ENCODE data around the gene TSPAN7.

Gene TSPAN7

GRCh38 chrX:38646129-38646528, 84.8 kb downstream of the TSPAN7 start:
- DNase-seq (ENCODE audit: low spot score) = no peak

- DNase-seq (ENCODE audit: low spot score) = no peak
These were observed 87.9 kb downstream of the TSPAN7 start for GRCh38 chrX:38649221-38649620.

- DNase-seq (ENCODE audit: low spot score) = no peak
These were observed 88.6 kb downstream of the TSPAN7 start for GRCh38 chrX:38649674-38650647.

GRCh38 chrX:38651625-38652601, 90.6 kb downstream of the TSPAN7 start:
- no peak for DNase-seq (ENCODE audit: low spot score)

- no peak for DNase-seq (ENCODE audit: low spot score)
These were observed 91.6 kb downstream of the TSPAN7 start for GRCh38 chrX:38652934-38653442.

GRCh38 chrX:38654302-38654701, 93.0 kb downstream of the TSPAN7 start:
- peak; percentile 34 for DNase-seq (ENCODE audit: low spot score)

GRCh38 chrX:38656350-38656915, 95.1 kb downstream of the TSPAN7 start:
- DNase-seq (ENCODE audit: low spot score) = no peak

GRCh38 chrX:38657562-38657961, 96.2 kb downstream of the TSPAN7 start:
- DNase-seq (ENCODE audit: low spot score) = no peak

- no peak for DNase-seq (ENCODE audit: low spot score)
These were observed 99.2 kb downstream of the TSPAN7 start for GRCh38 chrX:38660395-38661102.

GRCh38 chrX:38661103-38661441, 99.7 kb downstream of the TSPAN7 start:
- no peak for DNase-seq (ENCODE audit: low spot score)

- DNase-seq (ENCODE audit: low spot score) = no peak
These were observed 100.2 kb downstream of the TSPAN7 start for GRCh38 chrX:38661561-38661960.

- no peak for DNase-seq (ENCODE audit: low spot score)
These were observed 101.3 kb downstream of the TSPAN7 start for GRCh38 chrX:38662640-38663039.

- DNase-seq (ENCODE audit: low spot score) = peak; percentile 14
These were observed 102.9 kb downstream of the TSPAN7 start for GRCh38 chrX:38664285-38664684.

- no peak for DNase-seq (ENCODE audit: low spot score)
These were observed 105.6 kb downstream of the TSPAN7 start for GRCh38 chrX:38666909-38667308.

GRCh38 chrX:38668771-38669170, 107.4 kb downstream of the TSPAN7 start:
- no peak for DNase-seq (ENCODE audit: low spot score)

GRCh38 chrX:38669428-38669827, 108.1 kb downstream of the TSPAN7 start:
- no peak for DNase-seq (ENCODE audit: low spot score)

- DNase-seq (ENCODE audit: low spot score) = no peak
These were observed 111.3 kb downstream of the TSPAN7 start for GRCh38 chrX:38672646-38673045.

- no peak for DNase-seq (ENCODE audit: low spot score)
These were observed 114.5 kb downstream of the TSPAN7 start for GRCh38 chrX:38675856-38676255.

GRCh38 chrX:38678183-38678582, 116.8 kb downstream of the TSPAN7 start:
- no peak for DNase-seq (ENCODE audit: low spot score)

- no peak for DNase-seq (ENCODE audit: low spot score)
These were observed 117.5 kb downstream of the TSPAN7 start for GRCh38 chrX:38678821-38679220.

- DNase-seq (ENCODE audit: low spot score) = no peak
These were observed 118.4 kb downstream of the TSPAN7 start for GRCh38 chrX:38679695-38680094.

GRCh38 chrX:38682095-38682494, 120.8 kb downstream of the TSPAN7 start:
- no peak for DNase-seq (ENCODE audit: low spot score)

Measured in kidney capillary endothelial cell (primary cell).